ENCODE data around the gene IVNS1ABP. TPM values are rescaled to one million over a fixed set of nuclear protein-coding genes. Genes with fewer than 3 reads are reported as not detected.
"Not testable (repeated sequence)": the region's sequence is repeated elsewhere in the genome, so short reads cannot be mapped to it uniquely, and the experiment has no call there.

The IVNS1ABP gene
- total RNA-seq, 2 donors from 2014 or later = 44.4 to 58.8 TPM

- Histone ChIP-seq H3K36me3 (no peaks in the 10 kb centered on the region), H3K27me3 (replicated peaks; ENCODE audit: insufficient read depth) (no peaks in the 10 kb centered on the region), H3K9me3 (no peaks in the 10 kb centered on the region), H3K4me1 (replicated peaks) (no peaks in the 10 kb centered on the region), H3K4me3 (no peak overlapping the region), H3K27ac (no peak overlapping the region)
- TF ChIP-seq CTCF (IDR thresholded peaks at IDR 0.05) (no peak), POLR2A (IDR thresholded peaks at IDR 0.05) (no peak), POLR2AphosphoS5 (IDR thresholded peaks at IDR 0.05) (no peak)
- intact Hi-C loops (cut with DNase I) = no loop called here
- WGBS = 86% methylated on average over 1 of the region's 1 CpG
- no peak for DNase-seq (ENCODE audit: low spot score)
Measured at GRCh38 chr1:185260611-185261010, 56.4 kb downstream of the IVNS1ABP start.

GRCh38 chr1:185258676-185259075 lies 58.4 kb downstream of the IVNS1ABP start:
- 89% methylated on average over 1 of the region's 1 CpG for WGBS
- Histone ChIP-seq H3K27ac (no peak overlapping the region), H3K27me3 (replicated peaks; ENCODE audit: insufficient read depth) (no peaks in the 10 kb centered on the region), H3K4me3 (no peak overlapping the region), H3K4me1 (replicated peaks) (no peaks in the 10 kb centered on the region), H3K36me3 (no peaks in the 10 kb centered on the region), H3K9me3 (no peaks in the 10 kb centered on the region)
- no peak for TF ChIP-seq POLR2A (IDR thresholded peaks at IDR 0.05)
- TF ChIP-seq POLR2AphosphoS5 (IDR thresholded peaks at IDR 0.05) = no peak
- TF ChIP-seq CTCF (IDR thresholded peaks at IDR 0.05) = no peak
- intact Hi-C loops (cut with DNase I) = no loop called here
- no peak for DNase-seq (ENCODE audit: low spot score)

- no peak overlapping the region for H3K4me3 ChIP-seq
- H3K36me3 ChIP-seq = no peaks in the 10 kb centered on the region
- H3K27ac ChIP-seq = no peak overlapping the region
- no peak for TF ChIP-seq CTCF (IDR thresholded peaks at IDR 0.05)
- TF ChIP-seq POLR2A (IDR thresholded peaks at IDR 0.05) = no peak
- no peak for TF ChIP-seq POLR2AphosphoS5 (IDR thresholded peaks at IDR 0.05)
- no peaks in the 10 kb centered on the region for H3K27me3 ChIP-seq (replicated peaks; ENCODE audit: insufficient read depth)
- no peaks in the 10 kb centered on the region for H3K4me1 ChIP-seq (replicated peaks)
- no peaks in the 10 kb centered on the region for H3K9me3 ChIP-seq
- intact Hi-C loops (cut with DNase I) = no loop called here
- WGBS = 32% methylated on average over 2 of the region's 2 CpGs
- no peak for DNase-seq (ENCODE audit: low spot score)
Measured at GRCh38 chr1:185257950-185258208, 59.2 kb downstream of the IVNS1ABP start.

- intact Hi-C loops (cut with DNase I); H3K9me3 ChIP-seq; H3K27ac ChIP-seq; H3K4me1 ChIP-seq (replicated peaks); DNase-seq (ENCODE audit: low spot score); H3K4me3 ChIP-seq; H3K27me3 ChIP-seq (replicated peaks; ENCODE audit: insufficient read depth); H3K36me3 ChIP-seq: not testable (repeated sequence)
- 92% methylated on average over 20 of the region's 32 CpGs for WGBS
Measured at GRCh38 chr1:185257116-185257949, 59.7 kb downstream of the IVNS1ABP start.

GRCh38 chr1:185255595-185255994 lies 61.4 kb downstream of the IVNS1ABP start:
- WGBS = 98% methylated on average over 5 of the region's 6 CpGs
- H3K36me3 ChIP-seq; H3K4me3 ChIP-seq; intact Hi-C loops (cut with DNase I); H3K9me3 ChIP-seq; H3K27me3 ChIP-seq (replicated peaks; ENCODE audit: insufficient read depth); H3K4me1 ChIP-seq (replicated peaks); DNase-seq (ENCODE audit: low spot score); H3K27ac ChIP-seq: not testable (repeated sequence)

GRCh38 chr1:185252404-185252803 lies 64.6 kb downstream of the IVNS1ABP start:
- H3K9me3 ChIP-seq; intact Hi-C loops (cut with DNase I); DNase-seq (ENCODE audit: low spot score); H3K4me1 ChIP-seq (replicated peaks); H3K4me3 ChIP-seq; H3K27me3 ChIP-seq (replicated peaks; ENCODE audit: insufficient read depth); H3K36me3 ChIP-seq; H3K27ac ChIP-seq: not testable (repeated sequence)
- whole genome bisulfite sequencing = 60% methylated on average over 1 of the region's 1 CpG

- H3K27ac ChIP-seq; H3K4me1 ChIP-seq (replicated peaks); H3K36me3 ChIP-seq; DNase-seq (ENCODE audit: low spot score); intact Hi-C loops (cut with DNase I); H3K9me3 ChIP-seq; H3K4me3 ChIP-seq; H3K27me3 ChIP-seq (replicated peaks; ENCODE audit: insufficient read depth): not testable (repeated sequence)
- WGBS = 98% methylated on average over 3 of the region's 4 CpGs
Measured at GRCh38 chr1:185251928-185252327, 65.1 kb downstream of the IVNS1ABP start.

Measured in prostate gland (tissue), 2 donors.